ENCODE data around the gene PROS1.
A peak's percentile ranks its signal among the peaks of the same experiment; 100 is the strongest.

The PROS1 gene

GRCh38 chr3:93973131-93974126, at the start of gene PROS1:
PROS1 (minus strand) TSS chr3:93973896; CDS start chr3:93973749, 147 bp downstream.
- peak; percentile 29 for DNase-seq (ENCODE audit: low read depth)

- no peak for DNase-seq (ENCODE audit: low read depth)
These were observed 46.6 kb upstream of the PROS1 start for GRCh38 chr3:94020293-94020692.

- DNase-seq (ENCODE audit: low read depth) = no peak
These were observed 46.0 kb upstream of the PROS1 start for GRCh38 chr3:94019659-94020058.

GRCh38 chr3:94015025-94015424, 41.3 kb upstream of the PROS1 start:
- DNase-seq (ENCODE audit: low read depth) = no peak

- DNase-seq (ENCODE audit: low read depth) = no peak
These were observed 38.5 kb upstream of the PROS1 start for GRCh38 chr3:94012185-94012584.

- DNase-seq (ENCODE audit: low read depth) = no peak
These were observed 37.6 kb upstream of the PROS1 start for GRCh38 chr3:94011233-94011711.

- no peak for DNase-seq (ENCODE audit: low read depth)
These were observed 35.9 kb upstream of the PROS1 start for GRCh38 chr3:94009608-94010007.

- DNase-seq (ENCODE audit: low read depth) = no peak
These were observed 34.6 kb upstream of the PROS1 start for GRCh38 chr3:94008253-94008652.

GRCh38 chr3:94004301-94004910, 30.7 kb upstream of the PROS1 start:
- peak; percentile 19 for DNase-seq (ENCODE audit: low read depth)

GRCh38 chr3:94001827-94002495, 28.3 kb upstream of the PROS1 start:
- no peak for DNase-seq (ENCODE audit: low read depth)

GRCh38 chr3:94001191-94001590, 27.5 kb upstream of the PROS1 start:
- DNase-seq (ENCODE audit: low read depth) = no peak

GRCh38 chr3:93994056-93994455, 20.4 kb upstream of the PROS1 start:
- no peak for DNase-seq (ENCODE audit: low read depth)

- no peak for DNase-seq (ENCODE audit: low read depth)
These were observed 18.5 kb upstream of the PROS1 start for GRCh38 chr3:93992207-93992606.

- no peak for DNase-seq (ENCODE audit: low read depth)
These were observed 17.9 kb upstream of the PROS1 start for GRCh38 chr3:93991631-93992030.

- peak; percentile 17 for DNase-seq (ENCODE audit: low read depth)
These were observed 15.5 kb upstream of the PROS1 start for GRCh38 chr3:93989241-93989640.

- DNase-seq (ENCODE audit: low read depth) = no peak
These were observed 15.1 kb upstream of the PROS1 start for GRCh38 chr3:93988764-93989163.

- peak; percentile 15 for DNase-seq (ENCODE audit: low read depth)
These were observed 14.6 kb upstream of the PROS1 start for GRCh38 chr3:93988283-93988682.

- no peak for DNase-seq (ENCODE audit: low read depth)
These were observed 10.9 kb upstream of the PROS1 start for GRCh38 chr3:93984618-93985017.

GRCh38 chr3:93983408-93983807, 9.7 kb upstream of the PROS1 start:
- no peak for DNase-seq (ENCODE audit: low read depth)

- DNase-seq (ENCODE audit: low read depth) = no peak
These were observed 8.0 kb upstream of the PROS1 start for GRCh38 chr3:93981649-93982048.

GRCh38 chr3:93979850-93980676, 6.4 kb upstream of the PROS1 start, which contains the start of gene ARL13B:
ARL13B (plus strand) TSS chr3:93980155; CDS start chr3:93980424, 269 bp downstream.
- peak; percentile 96 for DNase-seq (ENCODE audit: low read depth)

Measured in HS-27A (cell line).